SK-N-SH (cell line): ENCODE results near the gene RBP5.
A peak's percentile ranks its signal among the peaks of the same experiment; 100 is the strongest.

Source experiments
- EP300 ChIP-seq, 2 experiments: IDR thresholded peaks; 2 replicates each; pipeline versions ENCODE4 v1.4.0 to v1.6.1; 2012; ENCODE audit warnings: borderline replicate concordance in 1 of 2, low read depth in 1 of 2, low read length in 1 of 2
- EZH2phosphoT487 ChIP-seq: fragments of 200-600 bp; sonication (generic); IDR thresholded peaks from 2 replicates; pipeline ENCODE4 v1.6.1; 2017; ENCODE audit warnings: low read depth, mixed run types, mild to moderate bottlenecking, antibody characterized with exemption, moderate library complexity, borderline replicate concordance
- NFIC ChIP-seq: IDR thresholded peaks from 2 replicates; pipeline ENCODE4 v1.4.0; 2012; ENCODE audit warnings: borderline replicate concordance
- NRF1 ChIP-seq: IDR thresholded peaks from 2 replicates; pipeline ENCODE4 v1.6.1; 2012; ENCODE audit warnings: low read depth, mild to moderate bottlenecking, low read length
- POLR2AphosphoS5 ChIP-seq: IDR thresholded peaks from 2 replicates; pipeline ENCODE4 v1.6.1; 2012; ENCODE audit warnings: low read depth, low read length
- RAD21 ChIP-seq: IDR thresholded peaks from 2 replicates; pipeline ENCODE4 v1.6.1; 2012; ENCODE audit warnings: mild to moderate bottlenecking, low read length
- RCOR1 ChIP-seq: fragments of 150-350 bp; IDR thresholded peaks from 2 replicates; pipeline ENCODE4 v1.6.1; 2017; ENCODE audit warnings: antibody characterized with exemption, low read length
- REST ChIP-seq: IDR thresholded peaks from 2 replicates; pipeline ENCODE4 v1.6.1; 2012; ENCODE audit warnings: mild to moderate bottlenecking, low read depth, low read length, moderate library complexity
- SIN3A ChIP-seq: IDR thresholded peaks from 2 replicates; pipeline ENCODE4 v1.6.1; 2012; ENCODE audit warnings: low read depth, mild to moderate bottlenecking, low read length, moderate library complexity, borderline replicate concordance
- SMC3 ChIP-seq: IDR thresholded peaks from 2 replicates; pipeline ENCODE4 v1.6.1; 2012; ENCODE audit warnings: low read depth, low read length, improper control_type of control experiment
- TF ChIP-seq, protein P1 (sequence below): fragments of 200-600 bp; sonication (generic); IDR thresholded peaks from 2 replicates; pipeline ENCODE4 v1.6.1; 2017; ENCODE audit warnings: antibody characterized with exemption, mild to moderate bottlenecking, moderate library complexity
- TF ChIP-seq, protein P2 (sequence below): IDR thresholded peaks from 2 replicates; pipeline ENCODE4 v1.4.0; 2012; ENCODE audit warnings: low read depth
- TF ChIP-seq, protein P3 (sequence below): fragments of 150-350 bp; IDR thresholded peaks from 2 replicates; pipeline ENCODE4 v1.6.1; 2017; ENCODE audit warnings: antibody characterized with exemption, low read length, low read depth, borderline replicate concordance

- TF ChIP-seq, protein P1, sequence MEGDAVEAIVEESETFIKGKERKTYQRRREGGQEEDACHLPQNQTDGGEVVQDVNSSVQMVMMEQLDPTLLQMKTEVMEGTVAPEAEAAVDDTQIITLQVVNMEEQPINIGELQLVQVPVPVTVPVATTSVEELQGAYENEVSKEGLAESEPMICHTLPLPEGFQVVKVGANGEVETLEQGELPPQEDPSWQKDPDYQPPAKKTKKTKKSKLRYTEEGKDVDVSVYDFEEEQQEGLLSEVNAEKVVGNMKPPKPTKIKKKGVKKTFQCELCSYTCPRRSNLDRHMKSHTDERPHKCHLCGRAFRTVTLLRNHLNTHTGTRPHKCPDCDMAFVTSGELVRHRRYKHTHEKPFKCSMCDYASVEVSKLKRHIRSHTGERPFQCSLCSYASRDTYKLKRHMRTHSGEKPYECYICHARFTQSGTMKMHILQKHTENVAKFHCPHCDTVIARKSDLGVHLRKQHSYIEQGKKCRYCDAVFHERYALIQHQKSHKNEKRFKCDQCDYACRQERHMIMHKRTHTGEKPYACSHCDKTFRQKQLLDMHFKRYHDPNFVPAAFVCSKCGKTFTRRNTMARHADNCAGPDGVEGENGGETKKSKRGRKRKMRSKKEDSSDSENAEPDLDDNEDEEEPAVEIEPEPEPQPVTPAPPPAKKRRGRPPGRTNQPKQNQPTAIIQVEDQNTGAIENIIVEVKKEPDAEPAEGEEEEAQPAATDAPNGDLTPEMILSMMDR = peak; percentile 87
- TF ChIP-seq SMC3 (peak; percentile 49), POLR2AphosphoS5 (no peak), REST (no peak), SIN3A (no peak), NRF1 (no peak), EP300 (IDR thresholded peaks at IDR 0.05; ENCODE audit: borderline replicate concordance in 1 of 2, low read depth in 1 of 2, low read length in 1 of 2) (no peak), NFIC (no peak), EZH2phosphoT487 (no peak), RAD21 (peak; percentile 65), RCOR1 (no peak)
- TF ChIP-seq, protein P2, sequence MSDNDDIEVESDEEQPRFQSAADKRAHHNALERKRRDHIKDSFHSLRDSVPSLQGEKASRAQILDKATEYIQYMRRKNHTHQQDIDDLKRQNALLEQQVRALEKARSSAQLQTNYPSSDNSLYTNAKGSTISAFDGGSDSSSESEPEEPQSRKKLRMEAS = no peak
- TF ChIP-seq, protein P3, sequence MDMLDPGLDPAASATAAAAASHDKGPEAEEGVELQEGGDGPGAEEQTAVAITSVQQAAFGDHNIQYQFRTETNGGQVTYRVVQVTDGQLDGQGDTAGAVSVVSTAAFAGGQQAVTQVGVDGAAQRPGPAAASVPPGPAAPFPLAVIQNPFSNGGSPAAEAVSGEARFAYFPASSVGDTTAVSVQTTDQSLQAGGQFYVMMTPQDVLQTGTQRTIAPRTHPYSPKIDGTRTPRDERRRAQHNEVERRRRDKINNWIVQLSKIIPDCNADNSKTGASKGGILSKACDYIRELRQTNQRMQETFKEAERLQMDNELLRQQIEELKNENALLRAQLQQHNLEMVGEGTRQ = no peak
These were observed 15.3 kb downstream of the RBP5 start for GRCh38 chr12:7113389-7113871.
